Mammary microvascular endothelial cell (primary cell): Measurements from ENCODE around the gene MGARP. TPM values are rescaled to one million over a fixed set of nuclear protein-coding genes. Genes with fewer than 3 reads are reported as not detected.

Experiments used
- total RNA-seq: library from RNA; depleted of rRNA; stranded (reverse); fragments of >200 nt; gene quantifications from 2 replicates; pipeline ENCODE4 v1.2.3, GENCODE V29; 2015

The MGARP gene
- total RNA-seq, result 0.69 and 0.93 TPM in 2 replicates

GRCh38 chr4:139279760-139280620 is at the start of gene MGARP:
Gene MGARP, minus strand, starts transcription at chr4:139280225. Its CDS starts 67 bp downstream, at chr4:139280158.

GRCh38 chr4:139301821-139302611 is 22.0 kb upstream of the MGARP start, which contains the start of gene NDUFC1:
Gene NDUFC1, minus strand, starts transcription at chr4:139302477. Its CDS starts 6,679 bp downstream, at chr4:139295798.

GRCh38 chr4:139301113-139301820 is 21.2 kb upstream of the MGARP start, which contains the start of gene NAA15:
Gene NAA15, plus strand, starts transcription at chr4:139301505. Its CDS starts 273 bp downstream, at chr4:139301778.

Other genes with a start within 250 kb of the MGARP start
- gene ELF2, start 103.0 kb downstream of the MGARP start, total RNA-seq, result 16.2 and 23.2 TPM in 2 replicates
- 37.4 and 39.7 TPM in 2 replicates for gene NAA15, start 21.3 kb upstream of the MGARP start, total RNA-seq
- gene NDUFC1, start 22.3 kb upstream of the MGARP start, total RNA-seq, result 53.0 and 73.9 TPM in 2 replicates
- 11.9 and 12.3 TPM in 2 replicates for gene RAB33B, start 173.9 kb upstream of the MGARP start, total RNA-seq